H9 (cell line): ENCODE measurements around the gene HS6ST2. TPM values are rescaled to one million over a fixed set of nuclear protein-coding genes. Genes with fewer than 3 reads are reported as not detected.

ENCODE experiments used
- DNase-seq: peaks from one replicate; pipeline ENCODE4 v3.0.0-alpha.2; 2017
- H2AFZ ChIP-seq: one replicate; pipeline ENCODE4 v1.6.1; 2013; ENCODE audit warnings: mild to moderate bottlenecking, low read length, control low read depth, moderate library complexity
- H2AK5ac ChIP-seq: 2 replicates; pipeline ENCODE4 v1.6.1; 2013; ENCODE audit warnings: low read length, control low read depth, mixed read lengths; ENCODE audit not compliant: insufficient read length
- H2BK120ac ChIP-seq: one replicate; pipeline ENCODE4 v1.6.1; 2013; ENCODE audit warnings: low read depth, mild to moderate bottlenecking, low read length, control low read depth, inconsistent platforms; ENCODE audit not compliant: poor library complexity, severe bottlenecking
- H2BK12ac ChIP-seq: 2 replicates; pipeline ENCODE4 v1.6.1; 2013; ENCODE audit warnings: low read length, control low read depth, mixed read lengths, low read depth; ENCODE audit not compliant: insufficient read length
- H2BK15ac ChIP-seq: 2 replicates; pipeline ENCODE4 v1.6.1; 2013; ENCODE audit warnings: low read depth, low read length, control low read depth
- H2BK20ac ChIP-seq: one replicate; pipeline ENCODE4 v1.6.1; 2013; ENCODE audit warnings: low read depth, mild to moderate bottlenecking, low read length, control low read depth, inconsistent platforms; ENCODE audit not compliant: poor library complexity, severe bottlenecking
- H2BK5ac ChIP-seq: 2 replicates; pipeline ENCODE4 v1.6.1; 2013; ENCODE audit warnings: low read length, control low read depth, mixed read lengths; ENCODE audit not compliant: insufficient read length
- H3K14ac ChIP-seq: 2 replicates; pipeline ENCODE4 v1.6.1; 2013; ENCODE audit warnings: low read length, control low read depth; ENCODE audit not compliant: insufficient read depth
- H3K18ac ChIP-seq: 2 replicates; pipeline ENCODE4 v1.6.1; 2013; ENCODE audit warnings: low read depth, mild to moderate bottlenecking, mixed read lengths, low read length, control low read depth; ENCODE audit not compliant: insufficient read length
- H3K23ac ChIP-seq: 2 replicates; pipeline ENCODE4 v1.6.1; 2013; ENCODE audit warnings: low read length, control low read depth, mixed read lengths, low read depth; ENCODE audit not compliant: insufficient read length
- H3K23me2 ChIP-seq: 2 replicates; pipeline ENCODE4 v1.6.1; 2013; ENCODE audit warnings: low read depth, mild to moderate bottlenecking, mixed read lengths, low read length, control low read depth; ENCODE audit not compliant: insufficient read length, poor library complexity, severe bottlenecking
- H3K27ac ChIP-seq: 2 replicates; pipeline ENCODE4 v1.5.1; 2013; ENCODE audit warnings: low read length, control low read depth, mixed read lengths, low read depth; ENCODE audit not compliant: insufficient read length
- H3K27me3 ChIP-seq: 2 replicates; pipeline ENCODE4 v1.6.1; 2013; ENCODE audit warnings: low read length, control low read depth, inconsistent platforms; ENCODE audit not compliant: insufficient read depth
- H3K4ac ChIP-seq: 2 replicates; pipeline ENCODE4 v1.6.1; 2013; ENCODE audit warnings: low read depth, mild to moderate bottlenecking, control low read depth, inconsistent platforms, low read length, moderate library complexity
- H3K4me1 ChIP-seq: 2 replicates; pipeline ENCODE4 v1.6.1; 2013; ENCODE audit warnings: low read length, control low read depth, inconsistent platforms; ENCODE audit not compliant: insufficient read depth
- H3K4me2 ChIP-seq: 2 replicates; pipeline ENCODE4 v1.6.1; 2013; ENCODE audit warnings: low read length, control low read depth, mixed read lengths; ENCODE audit not compliant: insufficient read length, insufficient read depth
- H3K56ac ChIP-seq: 2 replicates; pipeline ENCODE4 v1.6.1; 2013; ENCODE audit warnings: low read depth, mild to moderate bottlenecking, mixed read lengths, low read length, control low read depth; ENCODE audit not compliant: insufficient read length
- H3K79me1 ChIP-seq: 2 replicates; pipeline ENCODE4 v1.6.1; 2013; ENCODE audit warnings: low read depth, mild to moderate bottlenecking, moderate library complexity, low read length, control low read depth, inconsistent platforms; ENCODE audit not compliant: insufficient read depth, poor library complexity, severe bottlenecking
- H3K79me2 ChIP-seq: 2 replicates; pipeline ENCODE4 v1.6.1; 2013; ENCODE audit warnings: low read length, control low read depth, inconsistent platforms; ENCODE audit not compliant: insufficient read depth
- H3K9ac ChIP-seq: 2 replicates; pipeline ENCODE4 v1.6.1; 2013; ENCODE audit warnings: low read length, control low read depth, mixed read lengths; ENCODE audit not compliant: insufficient read length; ENCODE audit errors: extremely low read depth
- H3K9me3 ChIP-seq: one replicate; pipeline ENCODE4 v1.6.1; 2013; ENCODE audit warnings: low read depth, low read length, inconsistent platforms; ENCODE audit not compliant: control insufficient read depth
- H3T11ph ChIP-seq: one replicate; pipeline ENCODE4 v1.6.1; 2013; ENCODE audit warnings: mild to moderate bottlenecking, low read length, control low read depth, inconsistent platforms
- H4K20me1 ChIP-seq: one replicate; pipeline ENCODE4 v1.6.1; 2013; ENCODE audit not compliant: control insufficient read depth, insufficient read length, insufficient read depth
- H4K5ac ChIP-seq: 2 replicates; pipeline ENCODE4 v1.6.1; 2013; ENCODE audit warnings: low read depth, mild to moderate bottlenecking, mixed read lengths, low read length, control low read depth; ENCODE audit not compliant: insufficient read length
- H4K8ac ChIP-seq: replicated peaks from 2 replicates; pipeline ENCODE4 v1.6.1; 2013; ENCODE audit warnings: low read length, control low read depth, mixed read lengths, low read depth; ENCODE audit not compliant: insufficient read length
- H4K91ac ChIP-seq: 2 replicates; pipeline ENCODE4 v1.6.1; 2013; ENCODE audit warnings: low read depth, mild to moderate bottlenecking, moderate library complexity, mixed read lengths, low read length, control low read depth; ENCODE audit not compliant: insufficient read length
- H3K27ac Mint-ChIP-seq, 3 experiments: 2 replicates in 2 of 3; 3 replicates in 1 of 3; pipeline ENCODE4 v1.8.0; 2020 to 2021; ENCODE audit warnings: mixed read lengths in 3 of 3, mild to moderate bottlenecking in 1 of 3, moderate library complexity in 1 of 3
- H3K27me3 Mint-ChIP-seq: 2 replicates; pipeline ENCODE4 v1.8.0; 2021; ENCODE audit warnings: low read depth, mild to moderate bottlenecking, moderate library complexity, mixed read lengths
- H3K36me3 Mint-ChIP-seq, 3 experiments: 2 replicates in 2 of 3; 3 replicates in 1 of 3; pipeline ENCODE4 v1.8.0; 2020 to 2021; ENCODE audit warnings: low read depth in 3 of 3, mixed read lengths in 3 of 3; ENCODE audit not compliant: insufficient read depth in 1 of 3
- H3K4me1 Mint-ChIP-seq, 2 experiments: 2 replicates each; pipeline ENCODE4 v1.8.0; 2020; ENCODE audit warnings: mixed read lengths in 2 of 2
- H3K4me3 Mint-ChIP-seq, 2 experiments: 2 replicates in 1 of 2; 3 replicates in 1 of 2; pipeline ENCODE4 v1.8.0; 2020 to 2021; ENCODE audit warnings: mild to moderate bottlenecking in 2 of 2, mixed read lengths in 2 of 2, moderate library complexity in 1 of 2
- H3K9me3 Mint-ChIP-seq, 2 experiments: 2 replicates in 1 of 2; 3 replicates in 1 of 2; pipeline ENCODE4 v1.8.0; 2020; ENCODE audit warnings: mild to moderate bottlenecking in 2 of 2, mixed read lengths in 2 of 2, moderate library complexity in 1 of 2
- CTCF ChIP-seq: fragments of 200-600 bp; sonication (generic); conservative IDR thresholded peaks from 3 replicates; pipeline ENCODE4 v1.8.0; 2021; ENCODE audit warnings: antibody characterized with exemption, mild to moderate bottlenecking
- WGBS: extraction: QIAGEN DNeasy Blood & Tissue Kit; methylation state at CpG from one replicate; pipeline ENCODE4 v1.1.7; 2013; ENCODE audit warnings: missing lambda C conversion rate, low lambda C conversion rate, mixed read lengths; ENCODE audit not compliant: insufficient read length; ENCODE audit errors: extremely low coverage; 5-methylcytosine and 5-hydroxymethylcytosine counted together
- total RNA-seq: library from RNA; stranded (reverse); gene quantifications from 2 replicates; pipeline ENCODE4 v1.2.1, GENCODE V29; 2021

The HS6ST2 gene
- total RNA-seq, 1 experiment from 2014 or later: 4.8 TPM

- no peaks in the 10 kb centered on the region for H3K27me3 ChIP-seq
- no peak overlapping the region for H3K56ac ChIP-seq
- no peak overlapping the region for H2BK120ac ChIP-seq
- Mint-ChIP-seq H3K27me3 (peaks cover 4% of the 10 kb centered on the region), H3K36me3 (no peaks in the 10 kb centered on the region), H3K4me1 (peaks cover 18% of the 10 kb centered on the region in 2 experiments), H3K9me3 (no peaks in the 10 kb centered on the region), H3K4me3 (no peak overlapping the region), H3K27ac (no peak overlapping the region)
- H3K14ac ChIP-seq: no peak overlapping the region
- H2BK5ac ChIP-seq: no peak overlapping the region
- H4K91ac ChIP-seq: no peak overlapping the region
- H3K9me3 ChIP-seq: no peaks in the 10 kb centered on the region
- TF ChIP-seq CTCF: no peak
- H3K79me2 ChIP-seq: no peaks in the 10 kb centered on the region
- H3K18ac ChIP-seq: no peak overlapping the region
- H3T11ph ChIP-seq: no peak overlapping the region
- H3K4me2 ChIP-seq: no peak overlapping the region
- no peak overlapping the region for H3K27ac ChIP-seq
- H3K23ac ChIP-seq: no peak overlapping the region
- H3K9ac ChIP-seq: no peak overlapping the region
- no peak overlapping the region for H4K5ac ChIP-seq
- no peak overlapping the region for H2BK20ac ChIP-seq
- H2AK5ac ChIP-seq: no peak overlapping the region
- DNase-seq: no peak
- H3K23me2 ChIP-seq: no peaks in the 10 kb centered on the region
- H4K20me1 ChIP-seq: no peaks in the 10 kb centered on the region
- no peaks in the 10 kb centered on the region for H3K79me1 ChIP-seq
- no peak overlapping the region for H2BK12ac ChIP-seq
- H4K8ac ChIP-seq: no peak overlapping the region
- no peak overlapping the region for H2BK15ac ChIP-seq
- no peak overlapping the region for H2AFZ ChIP-seq
- peaks cover 8% of the 10 kb centered on the region for H3K4me1 ChIP-seq
- no CpG with 5 or more reads among the region's 5 CpGs for WGBS
- no peak overlapping the region; the same call in 1 of the 2 replicates for H3K4ac ChIP-seq
Observed at GRCh38 chrX:132774010-132774714, 184.3 kb downstream of the HS6ST2 start.
